Keratinocyte (primary cell): Measurements from ENCODE around the gene CCDC83. TPM values are rescaled to one million over a fixed set of nuclear protein-coding genes. Genes with fewer than 3 reads are reported as not detected.
"Not testable (repeated sequence)": the region's sequence is repeated elsewhere in the genome, so short reads cannot be mapped to it uniquely, and the experiment has no call there.

ENCODE experiments used
- DNase-seq: peaks from one replicate; pipeline ENCODE4 v3.0.0-alpha.2; 2011; ENCODE audit warnings: low read depth, missing footprints, low spot score
- FAIRE-seq: peaks from 2 replicates; lab custom pipeline; 2011; peaks lifted over from hg19 to GRCh38; lab: Jason Lieb, UNC
- H2AFZ ChIP-seq: 2 replicates; pipeline ENCODE4 v1.6.0; 2012; ENCODE audit warnings: low read length, control low read depth, inconsistent platforms; ENCODE audit not compliant: control insufficient read depth
- H3K27ac ChIP-seq: 2 replicates; pipeline ENCODE4 v1.5.1; 2011; ENCODE audit warnings: low read length; ENCODE audit not compliant: control insufficient read depth, insufficient read depth
- H3K27me3 ChIP-seq: 3 replicates; pipeline ENCODE4 v1.6.0; 2011; ENCODE audit warnings: low read length; ENCODE audit not compliant: control insufficient read depth, insufficient read depth; ENCODE audit errors: extremely low read depth
- H3K36me3 ChIP-seq, 2 experiments: 2 replicates in 1 of 2; 3 replicates in 1 of 2; pipeline ENCODE4 v1.5.1; 2011; ENCODE audit warnings: low read length in 2 of 2, mild to moderate bottlenecking in 1 of 2; ENCODE audit not compliant: control insufficient read depth in 2 of 2, insufficient read depth in 2 of 2; ENCODE audit errors: extremely low read depth in 1 of 2
- H3K4me1 ChIP-seq: 3 replicates; pipeline ENCODE4 v1.5.1; 2011; ENCODE audit warnings: low read length; ENCODE audit not compliant: control insufficient read depth, insufficient read depth; ENCODE audit errors: extremely low read depth
- H3K4me2 ChIP-seq: 3 replicates; pipeline ENCODE4 v1.6.0; 2011; ENCODE audit warnings: low read depth, low read length; ENCODE audit not compliant: control insufficient read depth, insufficient read depth; ENCODE audit errors: extremely low read depth
- H3K4me3 ChIP-seq, 3 experiments: fragments of 200-600 bp in 1 of 3; sonication (generic) in 1 of 3; 2 replicates in 2 of 3; 3 replicates in 1 of 3; pipeline ENCODE4 v1.5.1; 2011 to 2016; ENCODE audit warnings: low read length in 3 of 3, mild to moderate bottlenecking in 3 of 3, control low read depth in 2 of 3, inconsistent platforms in 1 of 3, low read depth in 1 of 3, mixed read lengths in 1 of 3, mixed run types in 1 of 3, moderate library complexity in 1 of 3; ENCODE audit not compliant: control insufficient read depth in 2 of 3, insufficient read depth in 2 of 3; ENCODE audit errors: extremely low read depth in 1 of 3
- H3K79me2 ChIP-seq: 2 replicates; pipeline ENCODE4 v1.6.0; 2012; ENCODE audit warnings: low read length; ENCODE audit not compliant: control insufficient read depth, insufficient read depth
- H3K9ac ChIP-seq: 3 replicates; pipeline ENCODE4 v1.6.0; 2011; ENCODE audit warnings: low read length; ENCODE audit not compliant: control insufficient read depth, insufficient read depth; ENCODE audit errors: extremely low read depth
- H3K9me1 ChIP-seq: 3 replicates; pipeline ENCODE4 v1.6.0; 2011; ENCODE audit warnings: low read length; ENCODE audit not compliant: control insufficient read depth, insufficient read depth; ENCODE audit errors: extremely low read depth
- H3K9me3 ChIP-seq: 2 replicates; pipeline ENCODE4 v1.5.1; 2012; ENCODE audit warnings: low read depth, low read length; ENCODE audit not compliant: control insufficient read depth
- H4K20me1 ChIP-seq: 3 replicates; pipeline ENCODE4 v1.6.0; 2011; ENCODE audit warnings: low read length; ENCODE audit not compliant: control insufficient read depth, insufficient read depth; ENCODE audit errors: extremely low read depth
- CTCF ChIP-seq, 3 experiments: IDR thresholded peaks in 1 of 3; conservative IDR thresholded peaks in 1 of 3; optimal IDR thresholded peaks in 1 of 3; 2 replicates in 2 of 3; 3 replicates in 1 of 3; pipeline versions ENCODE3 to v1.5.1; 2011; ENCODE audit warnings: low read length in 3 of 3, mild to moderate bottlenecking in 3 of 3, moderate library complexity in 2 of 3, control low read depth in 1 of 3, inconsistent platforms in 1 of 3; ENCODE audit not compliant: insufficient read depth in 2 of 3; ENCODE audit errors: extremely low read depth in 1 of 3
- EZH2 ChIP-seq: IDR thresholded peaks from one replicate; pipeline ENCODE4 v1.6.1; 2012; ENCODE audit warnings: inconsistent platforms, mild to moderate bottlenecking, low read length, moderate library complexity
- dilution Hi-C: fragments of 300-500 bp; cut with MboI; formaldehyde crosslinking; loops from one replicate; pipeline ENCODE4 v1.7.0; 2020; ENCODE audit warnings: low sequenced_read_pairs; ENCODE audit not compliant: extremely low pct_ligation_motif_present
- polyA plus RNA-seq, 5 experiments: library from polyadenylated mRNA; depleted of rRNA in 3 of 5; stranded (reverse) in 3 of 5; stranded (forward) in 1 of 5; unstranded in 1 of 5; fragments of >200 nt; gene quantifications; 1 replicate in 1 of 5; 2 replicates in 3 of 5; 3 replicates in 1 of 5; pipeline versions ENCODE4 v1.2.1 to v1.2.3, GENCODE V29; 2011 to 2012; ENCODE audit warnings: missing spikeins in 2 of 5, low read depth in 1 of 5, low replicate concordance in 1 of 5

Gene CCDC83
- polyA plus RNA-seq, 1 donor (not counting 4 experiments of a cell fraction or from before 2014, with no cell fraction given), result not detected

- H3K79me2 ChIP-seq, result no peaks in the 10 kb centered on the region
- H3K4me2 ChIP-seq, result no peak overlapping the region
- H4K20me1 ChIP-seq, result no peaks in the 10 kb centered on the region
- H3K27ac ChIP-seq, result no peak overlapping the region
- no peaks in the 10 kb centered on the region for H3K9me3 ChIP-seq
- no peak overlapping the region for H2AFZ ChIP-seq
- DNase-seq (no peak), FAIRE-seq (no peak)
- H3K9me1 ChIP-seq, result peaks cover 3% of the 10 kb centered on the region
- no peaks in the 10 kb centered on the region for H3K27me3 ChIP-seq
- no peaks in the 10 kb centered on the region for H3K36me3 ChIP-seq
- dilution Hi-C loops, result no loop called here
- H3K9ac ChIP-seq, result no peak overlapping the region
- H3K4me3 ChIP-seq, result no peak overlapping the region
- TF ChIP-seq EZH2 (no peak), CTCF (optimal IDR thresholded peaks at IDR 0.05 in 1 of 3, IDR thresholded peaks at IDR 0.05 in 1 of 3, conservative IDR thresholded peaks at IDR 0.05 in 1 of 3; ENCODE audit: extremely low read depth in 1 of 3, insufficient read depth in 2 of 3, low read length in 3 of 3) (no peak)
- H3K4me1 ChIP-seq, result peaks cover 5% of the 10 kb centered on the region
These were observed 1.9 kb downstream of the CCDC83 start for GRCh38 chr11:85857098-85857497.

- H3K27ac ChIP-seq, H3K79me2 ChIP-seq, H3K9me1 ChIP-seq, H2AFZ ChIP-seq, H3K27me3 ChIP-seq, H3K36me3 ChIP-seq, H3K9ac ChIP-seq, H3K4me3 ChIP-seq, H3K9me3 ChIP-seq, dilution Hi-C loops, FAIRE-seq, DNase-seq, H3K4me1 ChIP-seq, H4K20me1 ChIP-seq, H3K4me2 ChIP-seq: not testable (repeated sequence)
These were observed 4.4 kb downstream of the CCDC83 start for GRCh38 chr11:85859541-85859940.

- Histone ChIP-seq H4K20me1 (no peaks in the 10 kb centered on the region), H3K4me2 (no peak overlapping the region), H3K27ac (no peak overlapping the region), H3K9ac (no peak overlapping the region), H3K79me2 (no peaks in the 10 kb centered on the region), H3K4me3 (no peak overlapping the region), H3K36me3 (no peaks in the 10 kb centered on the region), H3K27me3 (no peaks in the 10 kb centered on the region), H2AFZ (no peak overlapping the region), H3K4me1 (no peaks in the 10 kb centered on the region), H3K9me1 (no peaks in the 10 kb centered on the region), H3K9me3 (no peaks in the 10 kb centered on the region)
- FAIRE-seq, result no peak
- dilution Hi-C loops, result no loop called here
- TF ChIP-seq EZH2, result no peak
- TF ChIP-seq CTCF (optimal IDR thresholded peaks at IDR 0.05 in 1 of 3, IDR thresholded peaks at IDR 0.05 in 1 of 3, conservative IDR thresholded peaks at IDR 0.05 in 1 of 3; ENCODE audit: extremely low read depth in 1 of 3, insufficient read depth in 2 of 3, low read length in 3 of 3), result no peak
- DNase-seq, result no peak
These were observed 8.7 kb downstream of the CCDC83 start for GRCh38 chr11:85863855-85864254.
